Esophagus squamous epithelium (tissue), 4 donors: ENCODE data around the gene CADM1.

Experiments used
- POLR2A ChIP-seq, 4 donors: fragments of 450-650 bp; IDR thresholded peaks; one replicate each; pipeline ENCODE4 v1.6.1; 2017; ENCODE audit warnings: antibody characterized with exemption in 4 of 4, mild to moderate bottlenecking in 4 of 4, moderate library complexity in 3 of 4
- TF ChIP-seq, protein P1 (sequence below), 6 experiments: fragments of 450-650 bp in 4 of 6; fragments of 200-600 bp in 2 of 6; sonication (generic) in 2 of 6; IDR thresholded peaks; one replicate each; pipeline ENCODE4 v1.5.1; 2016 to 2019; ENCODE audit warnings: antibody characterized with exemption in 6 of 6, mild to moderate bottlenecking in 4 of 6, moderate library complexity in 4 of 6

DNA sequence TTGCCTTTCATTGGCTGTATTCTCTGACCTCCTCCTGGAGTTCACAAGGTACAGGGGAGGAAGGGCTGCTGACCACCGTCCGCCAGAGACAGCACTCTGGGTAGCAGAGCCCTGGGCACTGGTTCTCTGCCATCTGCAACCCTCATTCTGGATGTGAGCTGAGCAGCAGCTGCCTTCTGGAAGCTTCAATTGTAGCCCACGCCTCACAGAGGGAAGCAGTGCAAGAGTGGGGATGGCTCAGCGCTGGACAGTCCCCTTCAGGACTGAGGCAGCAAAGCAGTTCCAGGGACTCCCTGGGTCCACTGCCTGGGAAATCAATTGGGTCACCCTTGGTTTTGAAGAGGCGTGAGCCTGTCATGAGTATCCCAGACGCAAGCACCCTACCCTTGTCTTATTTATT lies 346.2 kb downstream of the CADM1 start:
- TF ChIP-seq, protein P1, sequence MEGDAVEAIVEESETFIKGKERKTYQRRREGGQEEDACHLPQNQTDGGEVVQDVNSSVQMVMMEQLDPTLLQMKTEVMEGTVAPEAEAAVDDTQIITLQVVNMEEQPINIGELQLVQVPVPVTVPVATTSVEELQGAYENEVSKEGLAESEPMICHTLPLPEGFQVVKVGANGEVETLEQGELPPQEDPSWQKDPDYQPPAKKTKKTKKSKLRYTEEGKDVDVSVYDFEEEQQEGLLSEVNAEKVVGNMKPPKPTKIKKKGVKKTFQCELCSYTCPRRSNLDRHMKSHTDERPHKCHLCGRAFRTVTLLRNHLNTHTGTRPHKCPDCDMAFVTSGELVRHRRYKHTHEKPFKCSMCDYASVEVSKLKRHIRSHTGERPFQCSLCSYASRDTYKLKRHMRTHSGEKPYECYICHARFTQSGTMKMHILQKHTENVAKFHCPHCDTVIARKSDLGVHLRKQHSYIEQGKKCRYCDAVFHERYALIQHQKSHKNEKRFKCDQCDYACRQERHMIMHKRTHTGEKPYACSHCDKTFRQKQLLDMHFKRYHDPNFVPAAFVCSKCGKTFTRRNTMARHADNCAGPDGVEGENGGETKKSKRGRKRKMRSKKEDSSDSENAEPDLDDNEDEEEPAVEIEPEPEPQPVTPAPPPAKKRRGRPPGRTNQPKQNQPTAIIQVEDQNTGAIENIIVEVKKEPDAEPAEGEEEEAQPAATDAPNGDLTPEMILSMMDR (IDR thresholded peaks at IDR 0.05), result no peak
- no peak for TF ChIP-seq POLR2A (IDR thresholded peaks at IDR 0.05)
